ENCODE measurements around the gene CHST3. TPM values are rescaled to one million over a fixed set of nuclear protein-coding genes. Genes with fewer than 3 reads are reported as not detected.

The CHST3 gene
- polyA plus RNA-seq, 1 donor from 2014 or later: 4.1 TPM

- TF ChIP-seq CTCF (IDR thresholded peaks at IDR 0.05; ENCODE audit: poor library complexity, severe bottlenecking): no peak
Measured at GRCh38 chr10:72006026-72006425, 41.8 kb downstream of the CHST3 start (continued).

- H2AFZ ChIP-seq (ENCODE audit: low read depth, low read length): no peak overlapping the region
- H4K20me1 ChIP-seq (ENCODE audit: insufficient read depth): no peaks in the 10 kb centered on the region
- H3K9ac ChIP-seq (ENCODE audit: low read length): no peak overlapping the region
- no peak overlapping the region for H3K4me3 ChIP-seq (ENCODE audit: low read length)
- no peak overlapping the region for H3K4me2 ChIP-seq (ENCODE audit: low read length)
- no peaks in the 10 kb centered on the region for H3K27me3 ChIP-seq (ENCODE audit: insufficient read depth, low read depth, low read length)
- H3F3A ChIP-seq (ENCODE audit: insufficient read depth, low read length, poor library complexity, severe bottlenecking): no peaks in the 10 kb centered on the region
- no peak overlapping the region for H3K27ac ChIP-seq (ENCODE audit: low read length)
- H3K36me3 ChIP-seq (ENCODE audit: insufficient read depth, low read length): no peaks in the 10 kb centered on the region
- H3K9me2 ChIP-seq (ENCODE audit: insufficient read depth, low read length): no peaks in the 10 kb centered on the region
- TF ChIP-seq EP300 (conservative IDR thresholded peaks at IDR 0.05; ENCODE audit: poor library complexity, severe bottlenecking) (no peak), REST (IDR thresholded peaks at IDR 0.05; ENCODE audit: borderline replicate concordance) (no peak), TAF1 (IDR thresholded peaks at IDR 0.05; ENCODE audit: low read depth) (no peak), CTCF (IDR thresholded peaks at IDR 0.05; ENCODE audit: poor library complexity, severe bottlenecking) (no peak), POLR2AphosphoS5 (IDR thresholded peaks at IDR 0.05) (no peak), EZH2 (IDR thresholded peaks at IDR 0.05; ENCODE audit: borderline replicate concordance, insufficient read depth, low read length, poor library complexity, severe bottlenecking) (no peak), MXI1 (conservative IDR thresholded peaks at IDR 0.05; ENCODE audit: poor library complexity, severe bottlenecking) (no peak), RAD21 (conservative IDR thresholded peaks at IDR 0.05) (no peak), SMC3 (conservative IDR thresholded peaks at IDR 0.05; ENCODE audit: poor library complexity) (no peak)
- H3K79me2 ChIP-seq (replicated peaks; ENCODE audit: insufficient read depth, low read length): no peaks in the 10 kb centered on the region
- no peaks in the 10 kb centered on the region for H3K9me3 ChIP-seq (ENCODE audit: low read length)
Measured at GRCh38 chr10:72007246-72007892, 43.2 kb downstream of the CHST3 start.
